Mucosa of rectum (tissue), 2 donors: ENCODE results near the gene UVSSA.
"Not testable (repeated sequence)": the region's sequence is repeated elsewhere in the genome, so short reads cannot be mapped to it uniquely, and the experiment has no call there.

ENCODE experiments used
- H3K27ac ChIP-seq, 2 donors: one replicate each; pipeline ENCODE4 v1.7.0; 2013; ENCODE audit warnings: inconsistent platforms in 2 of 2, low read depth in 2 of 2, low read length in 2 of 2
- H3K27me3 ChIP-seq, 2 donors: one replicate each; pipeline ENCODE4 v1.7.0; 2013; ENCODE audit warnings: low read length in 2 of 2; ENCODE audit not compliant: control insufficient read depth in 2 of 2, insufficient read depth in 2 of 2
- H3K36me3 ChIP-seq, 2 donors: one replicate each; pipeline ENCODE4 v1.7.0; 2013; ENCODE audit warnings: low read length in 2 of 2; ENCODE audit not compliant: control insufficient read depth in 2 of 2, insufficient read depth in 2 of 2
- H3K4me1 ChIP-seq, 2 donors: one replicate each; pipeline ENCODE4 v1.7.0; 2013; ENCODE audit warnings: low read length in 2 of 2, mild to moderate bottlenecking in 1 of 2; ENCODE audit not compliant: control insufficient read depth in 2 of 2, insufficient read depth in 2 of 2
- H3K4me3 ChIP-seq, 2 donors: one replicate each; pipeline ENCODE4 v1.7.0; 2013; ENCODE audit warnings: low read length in 2 of 2
- H3K9ac ChIP-seq, 2 donors: one replicate each; pipeline ENCODE4 v1.7.0; 2013; ENCODE audit warnings: low read length in 2 of 2, low read depth in 1 of 2, mild to moderate bottlenecking in 1 of 2
- H3K9me3 ChIP-seq, 2 donors: one replicate each; pipeline ENCODE4 v1.7.0; 2013; ENCODE audit warnings: low read length in 2 of 2; ENCODE audit not compliant: control insufficient read depth in 2 of 2
- donor health status: healthy.
- donor health status: Normal muscosa, but diverticular disease.

Gene UVSSA

GRCh38 chr4:1371176-1372165, 24.5 kb downstream of the UVSSA start:
- Histone ChIP-seq H3K4me1 (no peaks in the 10 kb centered on the region), H3K36me3 (peaks cover 21 to 30% of the 10 kb centered on the region in 2 donors), H3K9ac (no peak overlapping the region), H3K4me3 (no peak overlapping the region), H3K27ac (no peak overlapping the region), H3K9me3 (no peaks in the 10 kb centered on the region), H3K27me3 (no peaks in the 10 kb centered on the region)

DNA sequence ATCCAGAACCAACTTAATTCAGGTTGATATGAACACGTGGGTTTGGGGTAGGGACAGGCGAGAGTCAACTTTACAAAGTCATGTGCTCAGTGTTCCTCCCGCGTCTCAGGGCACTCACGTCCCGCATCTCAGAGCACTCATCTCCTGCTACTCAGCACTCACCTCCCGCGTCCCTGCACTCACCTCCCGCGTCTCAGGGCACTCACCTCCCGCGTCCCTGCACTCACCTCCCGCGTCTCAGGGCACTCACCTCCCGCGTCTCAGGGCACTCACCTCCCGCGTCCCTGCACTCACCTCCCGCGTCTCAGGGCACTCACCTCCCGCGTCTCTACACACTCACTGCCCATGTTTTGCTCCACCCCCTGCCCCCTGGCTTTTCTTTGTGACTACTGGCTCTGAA, 25.6 kb downstream of the UVSSA start:
- H3K4me3 ChIP-seq, H3K27me3 ChIP-seq: not testable (repeated sequence)

GRCh38 chr4:1373892-1374705, 27.1 kb downstream of the UVSSA start:
- no peaks in the 10 kb centered on the region for H3K27me3 ChIP-seq
- no peaks in the 10 kb centered on the region for H3K9me3 ChIP-seq
- no peak overlapping the region for H3K9ac ChIP-seq
- no peak overlapping the region for H3K27ac ChIP-seq
- H3K4me3 ChIP-seq: no peak overlapping the region
- peaks cover 17 to 23% of the 10 kb centered on the region in 2 donors for H3K36me3 ChIP-seq
- H3K4me1 ChIP-seq: no peaks in the 10 kb centered on the region

More for the DNA sequence above, 25.6 kb downstream of the UVSSA start:
- not testable (repeated sequence) for H3K4me1 ChIP-seq, H3K27ac ChIP-seq, H3K9me3 ChIP-seq, H3K9ac ChIP-seq
- peaks cover 20 to 26% of the 10 kb centered on the region in 2 donors for H3K36me3 ChIP-seq

- H3K4me1 ChIP-seq: no peaks in the 10 kb centered on the region
- H3K4me3 ChIP-seq: no peak overlapping the region
- H3K27me3 ChIP-seq: no peaks in the 10 kb centered on the region
- H3K27ac ChIP-seq: no peak overlapping the region
- H3K9ac ChIP-seq: no peak overlapping the region
- peaks cover 17 to 23% of the 10 kb centered on the region in 2 donors for H3K36me3 ChIP-seq
- H3K9me3 ChIP-seq: no peaks in the 10 kb centered on the region
These were observed 27.7 kb downstream of the UVSSA start for GRCh38 chr4:1374706-1375045.

DNA sequence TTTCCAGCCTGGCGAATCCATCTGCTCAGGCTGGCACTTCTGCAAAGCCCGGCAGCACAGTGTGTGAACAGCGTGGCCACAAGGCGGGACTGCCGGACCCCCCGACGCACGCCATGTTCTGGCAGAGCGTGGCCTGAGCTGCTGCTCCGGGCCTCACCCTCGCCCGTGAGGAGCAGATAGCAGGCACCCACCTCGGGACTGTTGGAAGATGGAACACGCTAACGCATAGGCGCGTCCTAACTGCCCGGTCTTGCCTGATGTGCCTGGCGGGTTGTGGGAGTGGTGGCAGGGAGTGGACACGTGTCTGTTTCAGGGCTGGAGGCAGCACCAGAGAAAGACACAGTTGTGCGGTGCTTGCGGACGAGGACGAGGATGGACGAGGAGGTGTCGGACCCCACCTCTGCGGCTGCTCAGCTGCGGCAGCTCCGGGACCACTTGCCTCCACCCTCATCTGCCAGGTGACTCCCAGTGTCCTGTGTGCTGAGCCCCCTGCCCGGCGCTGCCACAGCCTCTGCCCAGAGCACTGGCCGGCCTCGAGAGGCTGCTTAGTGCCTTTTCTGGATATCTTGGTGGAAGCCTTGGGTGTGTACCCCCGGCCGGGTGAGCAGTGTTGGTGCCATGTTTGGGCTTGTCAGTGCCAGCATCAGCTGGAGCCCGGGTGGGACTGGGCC, 28.2 kb downstream of the UVSSA start:
- H3K4me1 ChIP-seq: no peaks in the 10 kb centered on the region
- H3K27me3 ChIP-seq: no peaks in the 10 kb centered on the region
- H3K9me3 ChIP-seq: no peaks in the 10 kb centered on the region
- no peak overlapping the region for H3K4me3 ChIP-seq
- no peak overlapping the region for H3K9ac ChIP-seq
- no peak overlapping the region for H3K27ac ChIP-seq
- H3K36me3 ChIP-seq: peaks cover 17 to 23% of the 10 kb centered on the region in 2 donors

DNA sequence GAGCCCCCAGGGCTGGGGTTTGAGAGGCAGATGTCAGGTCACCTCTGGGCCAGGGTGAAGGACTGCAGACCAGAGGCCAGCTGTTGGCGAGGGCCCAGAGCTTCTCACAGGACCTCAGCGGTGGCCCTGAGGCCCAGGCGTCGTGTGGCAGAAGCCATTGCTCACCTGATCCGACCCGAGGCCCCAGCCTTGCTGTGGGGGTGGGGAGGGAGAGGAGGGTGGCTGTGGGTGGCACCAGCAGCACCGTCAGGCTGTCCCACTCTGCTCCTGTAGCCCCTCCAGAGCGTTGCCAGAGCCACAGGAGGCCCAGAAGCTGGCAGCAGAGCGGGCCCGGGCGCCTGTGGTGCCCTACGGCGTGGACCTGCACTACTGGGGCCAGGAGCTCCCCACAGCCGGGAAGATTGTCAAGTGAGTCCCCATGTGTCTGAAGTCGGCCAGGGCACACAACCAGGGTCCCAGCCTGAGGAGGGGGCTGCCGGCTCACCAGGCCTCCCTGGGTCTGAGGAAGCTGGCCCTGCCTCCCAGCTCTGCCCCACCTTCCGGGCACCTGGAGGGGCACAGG, 28.8 kb downstream of the UVSSA start:
- no peaks in the 10 kb centered on the region for H3K9me3 ChIP-seq
- no peaks in the 10 kb centered on the region for H3K4me1 ChIP-seq
- peaks cover 13 to 23% of the 10 kb centered on the region in 2 donors for H3K36me3 ChIP-seq
- no peak overlapping the region for H3K4me3 ChIP-seq
- H3K27ac ChIP-seq: no peak overlapping the region
- no peaks in the 10 kb centered on the region for H3K27me3 ChIP-seq
- no peak overlapping the region for H3K9ac ChIP-seq

DNA sequence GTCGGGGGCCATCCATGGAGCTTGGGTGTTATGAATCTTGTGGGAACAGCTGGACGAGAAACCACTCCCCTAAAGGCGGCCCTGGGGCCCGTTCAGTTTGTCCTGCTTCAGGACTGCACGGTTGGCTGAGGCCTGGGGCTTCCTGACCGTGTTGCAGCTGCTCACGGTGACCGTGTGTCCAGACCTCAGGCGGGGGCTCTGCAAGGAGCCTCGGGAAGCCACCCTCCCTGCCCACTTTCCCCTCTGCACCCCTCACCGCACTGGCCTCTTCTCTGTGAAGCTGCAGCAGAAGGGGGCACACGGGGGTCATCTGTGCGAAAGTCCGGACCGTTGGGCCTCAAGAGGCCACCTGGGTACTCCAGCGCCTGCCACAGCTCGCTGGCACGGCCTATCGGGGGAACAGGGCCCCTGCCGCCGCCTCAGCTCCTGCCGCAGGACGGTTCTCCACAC, 29.4 kb downstream of the UVSSA start:
- H3K4me3 ChIP-seq: no peak overlapping the region
- H3K9ac ChIP-seq: no peak overlapping the region
- peaks cover 8 to 19% of the 10 kb centered on the region in 2 donors for H3K36me3 ChIP-seq
- no peaks in the 10 kb centered on the region for H3K9me3 ChIP-seq
- H3K27me3 ChIP-seq: no peaks in the 10 kb centered on the region
- H3K27ac ChIP-seq: no peak overlapping the region
- H3K4me1 ChIP-seq: no peaks in the 10 kb centered on the region

GRCh38 chr4:1376841-1377605, 30.0 kb downstream of the UVSSA start:
- H3K4me3 ChIP-seq: no peak overlapping the region
- H3K36me3 ChIP-seq: peaks cover 5 to 14% of the 10 kb centered on the region in 2 donors
- H3K4me1 ChIP-seq: no peaks in the 10 kb centered on the region
- H3K27ac ChIP-seq: no peak overlapping the region
- H3K27me3 ChIP-seq: no peaks in the 10 kb centered on the region
- H3K9ac ChIP-seq: no peak overlapping the region
- H3K9me3 ChIP-seq: no peaks in the 10 kb centered on the region

GRCh38 chr4:1377606-1378261, 30.7 kb downstream of the UVSSA start:
- H3K27ac ChIP-seq: no peak overlapping the region
- no peaks in the 10 kb centered on the region for H3K4me1 ChIP-seq
- peaks cover 5 to 7% of the 10 kb centered on the region in 2 donors for H3K36me3 ChIP-seq
- H3K27me3 ChIP-seq: no peaks in the 10 kb centered on the region
- no peaks in the 10 kb centered on the region for H3K9me3 ChIP-seq
- H3K4me3 ChIP-seq: no peak overlapping the region
- no peak overlapping the region for H3K9ac ChIP-seq
